NT2/D1 (cell line): ENCODE measurements around the gene DRC7.

Experiments
- DNase-seq: peaks from one replicate; pipeline ENCODE4 v3.0.0-alpha.2; 2011; ENCODE audit warnings: low read depth, low spot score
- H3K27me3 ChIP-seq: 2 replicates; pipeline ENCODE4 v1.6.0; 2011; ENCODE audit warnings: mild to moderate bottlenecking; ENCODE audit not compliant: insufficient read length, insufficient read depth
- H3K36me3 ChIP-seq: 2 replicates; pipeline ENCODE4 v1.6.1; 2011; ENCODE audit warnings: mild to moderate bottlenecking, low read length, mixed read lengths; ENCODE audit not compliant: insufficient read depth, insufficient read length
- H3K4me1 ChIP-seq: 2 replicates; pipeline ENCODE4 v1.5.1; 2011; ENCODE audit not compliant: insufficient read depth, insufficient read length
- H3K4me3 ChIP-seq: 2 replicates; pipeline ENCODE4 v1.5.1; 2011; ENCODE audit warnings: low read depth; ENCODE audit not compliant: insufficient read length
- H3K9ac ChIP-seq: 2 replicates; pipeline ENCODE4 v1.6.0; 2011; ENCODE audit warnings: low read depth; ENCODE audit not compliant: insufficient read length
- H3K9me3 ChIP-seq: 2 replicates; pipeline ENCODE4 v1.5.1; 2011; ENCODE audit warnings: mild to moderate bottlenecking, low read length; ENCODE audit not compliant: insufficient read depth
- SUZ12 ChIP-seq: IDR thresholded peaks from 2 replicates; pipeline ENCODE4 v1.6.1; 2011; ENCODE audit not compliant: insufficient read length, insufficient read depth; ENCODE audit errors: extremely low read depth
- YY1 ChIP-seq: IDR thresholded peaks from 2 replicates; pipeline ENCODE4 v1.6.1; 2011; ENCODE audit not compliant: insufficient read length, insufficient read depth
- ZNF274 ChIP-seq: IDR thresholded peaks from 2 replicates; pipeline ENCODE4 v1.6.1; 2011; ENCODE audit warnings: mild to moderate bottlenecking, low read depth, low read length

DRC7 gene

DNA sequence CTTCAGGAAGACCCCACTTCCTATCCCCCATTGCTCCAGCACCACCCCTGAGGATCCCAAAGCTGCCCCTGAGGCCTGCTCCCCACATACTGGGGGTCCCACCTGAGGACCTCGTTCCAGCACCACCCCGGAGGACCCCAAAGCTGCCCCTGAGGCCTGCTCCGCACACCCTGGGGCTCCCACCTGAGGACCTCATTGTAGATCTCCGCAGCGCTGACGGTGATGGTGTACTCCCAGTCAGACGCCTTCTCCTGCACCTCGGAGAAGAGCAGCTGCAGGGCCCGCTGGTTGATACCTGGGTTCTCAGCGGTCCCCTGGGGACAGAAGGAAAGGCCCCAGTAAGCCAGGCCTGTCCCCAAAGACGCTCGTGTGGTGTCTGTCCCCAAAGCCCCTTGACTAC lies 67.4 kb downstream of the DRC7 start:
- Histone ChIP-seq H3K36me3 (peaks cover 81% of the 10 kb centered on the region), H3K9me3 (no peaks in the 10 kb centered on the region), H3K9ac (no peak overlapping the region), H3K4me1 (peaks cover 37% of the 10 kb centered on the region), H3K27me3 (no peaks in the 10 kb centered on the region), H3K4me3 (no peak overlapping the region)
- TF ChIP-seq SUZ12 (no peak), YY1 (no peak), ZNF274 (no peak)
- DNase-seq, result no peak

DNA sequence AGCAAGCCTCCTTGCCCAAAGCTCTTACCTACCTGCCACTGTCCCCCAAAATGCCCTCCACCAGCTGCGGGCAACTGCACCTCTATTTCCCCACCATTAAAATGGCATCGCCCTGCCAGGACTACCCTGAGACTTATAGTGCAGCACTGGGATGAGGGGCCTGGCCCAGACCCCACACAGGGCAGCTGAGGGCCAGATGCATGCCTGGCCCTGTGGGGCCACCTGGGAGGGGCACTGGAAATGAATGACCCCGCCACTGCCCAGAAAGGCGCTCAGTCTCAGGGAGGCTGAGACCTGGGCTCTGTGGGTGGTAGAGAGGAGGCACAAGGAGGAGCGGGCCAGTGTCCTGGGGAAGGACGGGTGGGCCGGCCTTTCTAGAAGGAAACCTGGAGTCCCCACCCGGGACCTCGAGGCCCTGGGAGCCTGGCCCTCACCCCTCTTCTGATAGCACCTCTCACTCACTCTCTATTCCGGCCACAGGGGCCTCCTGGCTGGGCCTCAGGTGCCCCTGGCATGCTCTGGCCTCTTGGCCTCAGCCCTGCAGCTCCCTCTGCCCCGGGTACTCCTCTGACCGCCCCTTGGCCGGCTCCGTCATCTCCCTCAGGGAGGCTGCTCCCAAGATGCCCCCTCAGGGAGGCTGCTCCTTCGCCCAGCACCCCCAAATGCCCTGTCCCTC lies 67.9 kb downstream of the DRC7 start:
- Histone ChIP-seq H3K36me3 (peaks cover 82% of the 10 kb centered on the region), H3K9me3 (no peaks in the 10 kb centered on the region), H3K4me3 (no peak overlapping the region), H3K4me1 (peaks cover 37% of the 10 kb centered on the region), H3K27me3 (no peaks in the 10 kb centered on the region), H3K9ac (no peak overlapping the region)
- TF ChIP-seq YY1, result no peak
- TF ChIP-seq SUZ12, result no peak
- TF ChIP-seq ZNF274, result no peak
- DNase-seq, result no peak

DNA sequence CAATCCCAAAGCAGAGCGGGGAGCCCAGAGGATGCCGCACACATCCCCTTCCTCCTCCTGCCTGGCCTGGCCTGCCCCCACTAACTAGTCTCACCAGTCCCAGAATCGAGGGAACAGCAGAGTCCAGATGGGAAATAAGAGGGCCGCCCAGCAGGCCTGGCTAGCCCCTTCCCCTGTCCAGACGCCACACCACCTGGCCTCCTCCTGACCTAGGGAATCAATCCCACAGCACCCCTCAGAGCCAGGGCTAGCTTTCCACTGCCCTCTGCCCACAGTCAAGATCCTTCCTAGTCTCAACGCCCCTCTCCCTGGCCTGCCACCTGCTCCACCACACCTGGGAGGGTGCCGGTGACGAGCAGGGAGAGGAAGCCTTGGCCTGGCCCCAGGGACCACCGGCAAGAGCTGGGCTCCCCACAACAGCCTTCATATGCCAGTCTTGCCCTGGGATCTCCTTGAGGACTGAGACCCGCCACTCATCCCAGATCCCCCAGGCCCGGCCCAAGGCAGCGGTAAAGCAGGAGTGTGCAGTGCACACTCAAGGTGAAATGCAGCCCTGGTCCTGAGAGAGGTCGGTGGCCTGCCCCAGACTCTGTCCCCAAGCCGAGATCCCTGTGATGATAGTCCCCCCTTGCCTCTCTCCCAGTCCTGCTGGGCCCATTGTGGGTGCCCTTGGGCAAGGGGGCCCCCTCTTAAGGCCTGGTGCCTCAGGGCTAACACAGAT lies 68.8 kb downstream of the DRC7 start:
- H3K4me3 ChIP-seq, result no peak overlapping the region
- H3K36me3 ChIP-seq, result peaks cover 80% of the 10 kb centered on the region
- H3K27me3 ChIP-seq, result no peaks in the 10 kb centered on the region
- H3K9ac ChIP-seq, result no peak overlapping the region
- DNase-seq, result no peak
- H3K4me1 ChIP-seq, result peaks cover 34% of the 10 kb centered on the region
- no peak for TF ChIP-seq SUZ12
- TF ChIP-seq YY1, result no peak
- no peak for TF ChIP-seq ZNF274
- no peaks in the 10 kb centered on the region for H3K9me3 ChIP-seq

DNA sequence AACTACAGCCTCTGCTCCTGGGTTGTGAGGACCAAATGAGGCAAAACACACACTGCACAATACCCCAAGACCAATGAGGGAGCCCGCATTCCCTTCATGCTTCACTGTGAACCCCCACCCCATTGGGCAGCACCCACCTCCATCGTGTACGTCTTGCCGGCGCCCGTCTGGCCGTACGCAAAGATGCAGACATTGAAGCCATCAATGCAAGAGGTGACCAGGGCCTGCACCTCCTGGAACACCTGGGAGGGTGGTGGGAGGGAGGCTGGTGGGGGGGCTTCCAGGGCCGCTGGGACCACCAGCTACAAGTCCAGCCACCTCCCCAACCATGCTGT lies 69.4 kb downstream of the DRC7 start:
- no peak overlapping the region for H3K9ac ChIP-seq
- H3K4me1 ChIP-seq, result peaks cover 29% of the 10 kb centered on the region
- DNase-seq, result no peak
- H3K36me3 ChIP-seq, result peaks cover 78% of the 10 kb centered on the region
- H3K9me3 ChIP-seq, result no peaks in the 10 kb centered on the region
- H3K4me3 ChIP-seq, result no peak overlapping the region
- no peaks in the 10 kb centered on the region for H3K27me3 ChIP-seq
- TF ChIP-seq YY1 (no peak), ZNF274 (no peak), SUZ12 (no peak)

DNA sequence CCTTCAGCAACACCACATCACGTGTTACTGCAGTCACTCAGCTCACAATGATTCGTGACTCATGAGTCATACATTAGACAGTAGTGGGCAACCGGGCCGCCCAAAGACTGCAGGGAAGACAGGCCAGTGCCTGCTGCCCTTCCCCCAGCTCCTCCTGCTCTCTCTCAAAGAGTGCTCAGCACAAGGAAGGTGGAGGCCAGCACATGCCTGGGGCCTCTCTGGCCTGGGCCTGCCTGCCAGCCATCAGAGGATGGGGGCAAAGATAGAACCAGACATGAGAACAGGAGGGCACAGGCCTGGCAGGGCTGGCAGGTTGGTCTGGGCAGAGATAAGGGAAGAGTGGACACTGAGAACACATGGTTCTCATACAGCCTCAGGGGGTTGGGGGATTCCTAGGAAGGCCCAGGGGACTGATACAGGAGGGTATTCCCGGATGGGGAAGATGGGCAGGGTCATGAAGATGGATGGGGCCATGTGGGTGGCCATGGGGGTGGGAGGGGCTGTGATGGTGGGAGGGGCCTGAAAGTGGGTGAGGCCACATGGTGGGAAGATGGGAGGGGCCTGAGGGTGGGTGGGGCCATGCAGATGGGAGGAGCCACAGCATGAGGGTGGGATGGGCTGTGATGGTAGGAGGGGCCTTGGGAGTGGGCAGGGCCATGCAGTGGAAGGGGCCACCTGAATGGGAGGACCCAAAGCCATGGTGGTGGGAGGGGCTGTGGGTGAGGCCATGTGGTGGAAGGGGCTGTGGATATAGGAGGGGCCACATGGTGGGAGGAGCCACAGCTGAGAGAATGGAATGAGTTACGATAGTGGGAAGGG lies 69.9 kb downstream of the DRC7 start:
- Histone ChIP-seq H3K9me3 (no peaks in the 10 kb centered on the region), H3K4me3 (no peak overlapping the region), H3K27me3 (no peaks in the 10 kb centered on the region), H3K9ac (no peak overlapping the region), H3K4me1 (peaks cover 24% of the 10 kb centered on the region), H3K36me3 (peaks cover 76% of the 10 kb centered on the region)
- TF ChIP-seq ZNF274, result no peak
- DNase-seq, result peak; percentile 57

DNA sequence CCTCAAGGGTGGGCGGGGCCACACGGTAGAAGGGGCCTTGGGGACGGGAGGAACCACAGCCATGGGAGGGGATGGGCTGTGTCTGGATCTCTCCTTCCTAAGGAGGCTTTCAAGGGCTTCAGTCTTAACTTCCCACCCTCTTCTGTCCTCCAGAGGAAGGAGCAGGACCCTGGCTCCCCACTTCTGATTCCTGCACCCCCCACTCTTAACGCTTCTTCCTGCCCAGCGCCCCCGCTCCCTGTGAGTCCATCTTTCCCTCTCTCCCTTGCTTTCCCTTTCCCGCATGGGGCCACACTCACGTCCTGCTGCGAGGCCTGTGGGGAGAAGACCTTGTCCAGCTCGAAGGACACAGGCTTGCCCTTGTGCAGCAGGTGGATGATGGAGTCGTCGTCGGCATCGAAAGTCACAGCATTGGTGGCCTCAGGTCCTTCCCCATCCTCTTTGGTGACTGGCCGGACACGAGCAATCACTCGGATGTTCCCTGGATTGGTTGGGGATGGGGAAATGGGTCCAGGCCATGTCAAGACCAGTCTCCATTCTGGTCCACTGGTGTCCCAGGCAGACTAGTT lies 70.6 kb downstream of the DRC7 start:
- DNase-seq, result no peak
- peaks cover 17% of the 10 kb centered on the region for H3K4me1 ChIP-seq
- peaks cover 76% of the 10 kb centered on the region for H3K36me3 ChIP-seq
- H3K4me3 ChIP-seq, result no peak overlapping the region
- H3K9me3 ChIP-seq, result no peaks in the 10 kb centered on the region
- no peak overlapping the region for H3K9ac ChIP-seq
- TF ChIP-seq SUZ12, result no peak
- TF ChIP-seq YY1, result no peak
- no peak for TF ChIP-seq ZNF274
- no peaks in the 10 kb centered on the region for H3K27me3 ChIP-seq

DNA sequence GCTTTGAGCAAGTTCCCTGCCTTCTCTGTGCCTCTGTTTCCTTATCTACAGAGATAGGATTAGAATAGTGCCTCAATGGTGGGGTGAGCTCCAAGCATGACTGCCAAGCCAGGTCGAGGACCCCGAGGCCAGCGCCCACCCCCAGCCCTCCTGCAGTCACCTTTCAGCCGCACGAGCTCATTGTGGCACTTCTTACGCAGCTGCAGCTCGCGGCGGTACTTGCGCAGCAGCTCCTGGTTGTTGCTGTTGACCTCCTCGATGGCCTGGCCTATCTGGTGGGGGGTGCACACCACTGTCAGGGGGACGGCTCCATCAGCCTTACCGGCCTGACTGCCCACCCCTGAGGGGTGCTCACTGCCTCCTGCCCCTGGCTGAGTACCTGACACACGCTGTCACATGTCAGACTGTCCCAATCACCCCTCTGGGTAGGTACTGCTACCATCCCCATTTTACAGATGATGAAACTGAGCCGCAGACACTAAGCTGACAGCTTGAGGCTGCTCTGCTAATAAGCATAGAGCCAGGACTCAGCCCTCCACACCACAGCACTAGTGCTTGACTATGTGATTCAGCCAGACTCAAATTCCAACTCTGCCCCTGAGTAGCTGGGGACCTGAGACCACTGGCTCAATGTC lies 72.2 kb downstream of the DRC7 start:
- Histone ChIP-seq H3K9ac (no peak overlapping the region), H3K9me3 (no peaks in the 10 kb centered on the region), H3K4me3 (no peak overlapping the region), H3K27me3 (no peaks in the 10 kb centered on the region), H3K36me3 (peaks cover 73% of the 10 kb centered on the region), H3K4me1 (peaks cover 8% of the 10 kb centered on the region)
- TF ChIP-seq YY1, result no peak
- no peak for TF ChIP-seq SUZ12
- TF ChIP-seq ZNF274, result no peak
- no peak for DNase-seq
